Measurements from ENCODE around the gene GTPBP1. TPM values are rescaled to one million over a fixed set of nuclear protein-coding genes. Genes with fewer than 3 reads are reported as not detected.

The GTPBP1 gene
- total and polyA plus RNA-seq, 2 of the 13 experiments (the other 11 are each of a cell fraction or from before 2014, with no cell fraction given), result 22.3 to 27.0 TPM

DNA sequence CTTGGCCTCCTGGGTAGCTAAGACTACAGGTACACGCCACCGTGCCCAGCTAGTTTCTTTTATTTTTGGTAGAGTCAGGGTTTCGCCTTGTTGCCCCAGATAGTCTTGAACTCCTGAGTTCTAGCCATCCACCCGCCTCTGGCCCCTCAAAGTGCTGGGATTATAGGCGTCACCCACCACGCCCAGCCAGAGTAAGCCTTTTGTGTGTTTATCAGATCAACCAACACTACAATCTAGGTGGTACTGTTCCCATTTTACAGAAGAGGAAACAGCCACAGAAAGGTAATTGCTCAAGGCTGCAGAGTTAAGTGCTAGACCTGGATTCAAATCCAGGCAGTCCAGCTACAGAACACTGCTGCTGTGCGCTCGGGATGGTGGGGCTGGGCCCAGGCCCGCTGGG lies 20.8 kb upstream of the GTPBP1 start:
- no peak for TF ChIP-seq ZNF567 (CRISPR knock-in tag; IDR thresholded peaks at IDR 0.05; ENCODE audit: borderline replicate concordance)
- TF ChIP-seq POLR2A (IDR thresholded peaks at IDR 0.05; ENCODE audit: insufficient read depth in 1 of 2, low read depth in 2 of 2, low read length in 2 of 2), result 0 out of 4 replicates have a peak, but pooled peaks of 1 of the 2 experiments have one; percentile 27
- TF ChIP-seq POLR2G (IDR thresholded peaks at IDR 0.05; ENCODE audit: low read depth, low read length), result peak; percentile 47
- TF ChIP-seq RBFOX2 (IDR thresholded peaks at IDR 0.05; ENCODE audit: low read depth, low read length), result peak; percentile 3; the same call in 1 of the 2 replicates
- ChIA-PET POLR2A (interaction anchor here (4.7 kb wide), 1 partner anchor 11 kb away, joined by 102 read pairs; the partner anchor contains the start of gene JOSD1), CTCF (ENCODE audit: low intra/inter-chr PET ratio, low total read pairs) (no interaction called here)
- WGBS (ENCODE audit: low lambda C conversion rate), result 96% methylated on average over 9 of the region's 9 CpGs
- no peak overlapping the region for H3K27ac ChIP-seq (ENCODE audit: extremely low read length, insufficient read depth, low read length)
- H3K36me3 ChIP-seq (replicated peaks in 1 of 2; ENCODE audit: control insufficient read depth in 1 of 2, insufficient read depth in 2 of 2, low read length in 2 of 2), result peaks cover 26 to 55% of the 10 kb centered on the region in 2 experiments
- FAIRE-seq (no peak), ATAC-seq (no peak), DNase-seq (ENCODE audit: low spot score) (no peak)
- no peak overlapping the region for H3K9ac ChIP-seq (ENCODE audit: insufficient read depth, low read depth, low read length)
- BruUV-seq (replicated peaks), result no TSS peak
- intact Hi-C loops (cut with micrococcal nuclease; ENCODE audit: unreplicated experiment) (no loop called here), in situ Hi-C loops (cut with HindIII; ENCODE audit: extremely low pct_ligation_motif_present, low pct_unique_long_range_greater_than_20kb) (no loop called here)
- peaks cover 22% of the 10 kb centered on the region for H3K4me1 ChIP-seq (ENCODE audit: insufficient read depth, low read length)
- no peaks in the 10 kb centered on the region for H3K27me3 ChIP-seq (ENCODE audit: control insufficient read depth in 1 of 2, insufficient read depth in 2 of 2, low read length in 2 of 2)
- H3K9me3 ChIP-seq (ENCODE audit: low read length), result no peaks in the 10 kb centered on the region
- H4K20me1 ChIP-seq (ENCODE audit: insufficient read depth, low read length), result no peaks in the 10 kb centered on the region
- no peak overlapping the region for H3K4me3 ChIP-seq (replicated peaks in 1 of 3; ENCODE audit: insufficient read depth in 1 of 3, low read depth in 2 of 3, low read length in 3 of 3)
- H3K79me2 ChIP-seq (ENCODE audit: insufficient read depth, low read length), result peaks cover 11% of the 10 kb centered on the region
- H3K4me2 ChIP-seq (ENCODE audit: low read depth, low read length), result no peak overlapping the region
- H2AFZ ChIP-seq (ENCODE audit: low read length), result no peak overlapping the region

DNA sequence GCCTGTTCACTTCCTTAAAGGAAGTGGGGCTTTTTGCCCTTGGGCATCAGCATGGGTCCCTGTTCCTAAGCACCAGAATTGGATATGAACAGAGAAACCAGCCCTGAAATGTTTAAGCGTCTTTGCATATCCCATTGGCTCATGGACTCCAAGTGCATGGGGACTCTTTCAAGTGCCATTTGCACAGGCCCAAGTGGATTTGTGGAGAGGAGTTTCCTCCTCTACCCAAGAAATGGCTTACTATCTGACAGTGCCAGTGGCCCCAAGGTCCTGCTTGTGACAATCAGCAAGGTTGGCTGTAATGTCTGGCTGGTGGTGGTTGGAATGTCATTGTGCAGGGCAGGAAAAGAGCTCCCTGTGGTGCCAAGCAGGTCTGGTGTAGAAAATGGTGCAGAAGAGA lies 20.0 kb upstream of the GTPBP1 start:
- POLR2A ChIA-PET, result interaction anchor here (0.7 to 1.0 kb wide), 2 partner anchors 11 to 22 kb away, joined by 3 to 5 read pairs; no protein-coding TSS in a partner anchor
- BruUV-seq (replicated peaks), result no TSS peak
- 100% methylated on average over 1 of the region's 1 CpG for WGBS (ENCODE audit: low lambda C conversion rate)

More for the DNA sequence above, 20.0 kb upstream of the GTPBP1 start:
- Histone ChIP-seq H3K4me2 (ENCODE audit: low read depth, low read length) (no peak overlapping the region), H3K79me2 (ENCODE audit: insufficient read depth, low read length) (peaks cover 11% of the 10 kb centered on the region), H3K9me3 (ENCODE audit: low read length) (no peaks in the 10 kb centered on the region), H3K27me3 (ENCODE audit: control insufficient read depth in 1 of 2, insufficient read depth in 2 of 2, low read length in 2 of 2) (no peaks in the 10 kb centered on the region), H2AFZ (ENCODE audit: low read length) (no peak overlapping the region), H3K4me3 (replicated peaks in 1 of 3; ENCODE audit: insufficient read depth in 1 of 3, low read depth in 2 of 3, low read length in 3 of 3) (no peak overlapping the region), H4K20me1 (ENCODE audit: insufficient read depth, low read length) (no peaks in the 10 kb centered on the region), H3K27ac (ENCODE audit: extremely low read length, insufficient read depth, low read length) (no peak overlapping the region), H3K9ac (ENCODE audit: insufficient read depth, low read depth, low read length) (no peak overlapping the region), H3K4me1 (ENCODE audit: insufficient read depth, low read length) (peaks cover 19% of the 10 kb centered on the region), H3K36me3 (replicated peaks in 1 of 2; ENCODE audit: control insufficient read depth in 1 of 2, insufficient read depth in 2 of 2, low read length in 2 of 2) (peaks cover 26 to 57% of the 10 kb centered on the region in 2 experiments)
- DNase-seq (ENCODE audit: low spot score) (no peak), FAIRE-seq (no peak), ATAC-seq (no peak)
- TF ChIP-seq POLR2AphosphoS5 (IDR thresholded peaks at IDR 0.05; ENCODE audit: low read depth, low read length), result 0 out of 2 replicates have a peak, but pooled peaks have one; percentile 38
- TF ChIP-seq, protein P1, sequence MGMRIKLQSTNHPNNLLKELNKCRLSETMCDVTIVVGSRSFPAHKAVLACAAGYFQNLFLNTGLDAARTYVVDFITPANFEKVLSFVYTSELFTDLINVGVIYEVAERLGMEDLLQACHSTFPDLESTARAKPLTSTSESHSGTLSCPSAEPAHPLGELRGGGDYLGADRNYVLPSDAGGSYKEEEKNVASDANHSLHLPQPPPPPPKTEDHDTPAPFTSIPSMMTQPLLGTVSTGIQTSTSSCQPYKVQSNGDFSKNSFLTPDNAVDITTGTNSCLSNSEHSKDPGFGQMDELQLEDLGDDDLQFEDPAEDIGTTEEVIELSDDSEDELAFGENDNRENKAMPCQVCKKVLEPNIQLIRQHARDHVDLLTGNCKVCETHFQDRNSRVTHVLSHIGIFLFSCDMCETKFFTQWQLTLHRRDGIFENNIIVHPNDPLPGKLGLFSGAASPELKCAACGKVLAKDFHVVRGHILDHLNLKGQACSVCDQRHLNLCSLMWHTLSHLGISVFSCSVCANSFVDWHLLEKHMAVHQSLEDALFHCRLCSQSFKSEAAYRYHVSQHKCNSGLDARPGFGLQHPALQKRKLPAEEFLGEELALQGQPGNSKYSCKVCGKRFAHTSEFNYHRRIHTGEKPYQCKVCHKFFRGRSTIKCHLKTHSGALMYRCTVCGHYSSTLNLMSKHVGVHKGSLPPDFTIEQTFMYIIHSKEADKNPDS (CRISPR knock-in tag; IDR thresholded peaks at IDR 0.05), result no peak
- TF ChIP-seq, protein P2, sequence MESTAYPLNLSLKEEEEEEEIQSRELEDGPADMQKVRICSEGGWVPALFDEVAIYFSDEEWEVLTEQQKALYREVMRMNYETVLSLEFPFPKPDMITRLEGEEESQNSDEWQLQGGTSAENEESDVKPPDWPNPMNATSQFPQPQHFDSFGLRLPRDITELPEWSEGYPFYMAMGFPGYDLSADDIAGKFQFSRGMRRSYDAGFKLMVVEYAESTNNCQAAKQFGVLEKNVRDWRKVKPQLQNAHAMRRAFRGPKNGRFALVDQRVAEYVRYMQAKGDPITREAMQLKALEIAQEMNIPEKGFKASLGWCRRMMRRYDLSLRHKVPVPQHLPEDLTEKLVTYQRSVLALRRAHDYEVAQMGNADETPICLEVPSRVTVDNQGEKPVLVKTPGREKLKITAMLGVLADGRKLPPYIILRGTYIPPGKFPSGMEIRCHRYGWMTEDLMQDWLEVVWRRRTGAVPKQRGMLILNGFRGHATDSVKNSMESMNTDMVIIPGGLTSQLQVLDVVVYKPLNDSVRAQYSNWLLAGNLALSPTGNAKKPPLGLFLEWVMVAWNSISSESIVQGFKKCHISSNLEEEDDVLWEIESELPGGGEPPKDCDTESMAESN (CRISPR knock-in tag; conservative IDR thresholded peaks at IDR 0.05), result no peak
- TF ChIP-seq ATAD3A (CRISPR knock-in tag; IDR thresholded peaks at IDR 0.05), result no peak
- peak; percentile 92 for TF ChIP-seq RBM22 (optimal IDR thresholded peaks at IDR 0.05; ENCODE audit: low read length)
- TF ChIP-seq ZNF75D (CRISPR knock-in tag; IDR thresholded peaks at IDR 0.05; ENCODE audit: borderline replicate concordance), result no peak
- TF ChIP-seq AGO2 (optimal IDR thresholded peaks at IDR 0.05; ENCODE audit: low read depth, low read length), result peak; percentile 44
- intact Hi-C loops (cut with micrococcal nuclease; ENCODE audit: unreplicated experiment) (no loop called here), in situ Hi-C loops (cut with HindIII; ENCODE audit: extremely low pct_ligation_motif_present, low pct_unique_long_range_greater_than_20kb) (no loop called here)
- CTCF ChIA-PET (ENCODE audit: low intra/inter-chr PET ratio, low total read pairs), result no interaction called here
